PFSK-1 (cell line): Measurements from ENCODE around the gene PRSS50.

ENCODE experiments used
- FOXP2 ChIP-seq: optimal IDR thresholded peaks from 2 replicates; pipeline ENCODE3; 2011; ENCODE audit warnings: borderline replicate concordance, control low read depth, inconsistent platforms; ENCODE audit not compliant: insufficient read depth; ENCODE audit errors: extremely low read length, extremely low read depth
- POLR2AphosphoS5 ChIP-seq: IDR thresholded peaks from 2 replicates; pipeline ENCODE4 v1.6.1; 2012; ENCODE audit warnings: low read depth, mild to moderate bottlenecking, control low read depth, low read length, moderate library complexity
- SIN3A ChIP-seq: IDR thresholded peaks from 2 replicates; pipeline ENCODE4 v1.6.1; 2012; ENCODE audit warnings: mild to moderate bottlenecking, low read length, moderate library complexity, borderline replicate concordance; ENCODE audit not compliant: insufficient read depth
- TAF1 ChIP-seq: IDR thresholded peaks from 2 replicates; pipeline ENCODE4 v1.6.1; 2012; ENCODE audit warnings: low read length, control low read depth, borderline replicate concordance; ENCODE audit not compliant: insufficient read depth
- TF ChIP-seq, protein P1 (sequence below), 2 experiments: IDR thresholded peaks; 2 replicates each; pipeline versions ENCODE4 v1.6.1 to v1.8.0; 2011 to 2012; ENCODE audit warnings: low read depth in 2 of 2, low read length in 2 of 2, control low read depth in 1 of 2, inconsistent platforms in 1 of 2, mild to moderate bottlenecking in 1 of 2, moderate library complexity in 1 of 2; ENCODE audit not compliant: insufficient read depth in 1 of 2

The PRSS50 gene

DNA sequence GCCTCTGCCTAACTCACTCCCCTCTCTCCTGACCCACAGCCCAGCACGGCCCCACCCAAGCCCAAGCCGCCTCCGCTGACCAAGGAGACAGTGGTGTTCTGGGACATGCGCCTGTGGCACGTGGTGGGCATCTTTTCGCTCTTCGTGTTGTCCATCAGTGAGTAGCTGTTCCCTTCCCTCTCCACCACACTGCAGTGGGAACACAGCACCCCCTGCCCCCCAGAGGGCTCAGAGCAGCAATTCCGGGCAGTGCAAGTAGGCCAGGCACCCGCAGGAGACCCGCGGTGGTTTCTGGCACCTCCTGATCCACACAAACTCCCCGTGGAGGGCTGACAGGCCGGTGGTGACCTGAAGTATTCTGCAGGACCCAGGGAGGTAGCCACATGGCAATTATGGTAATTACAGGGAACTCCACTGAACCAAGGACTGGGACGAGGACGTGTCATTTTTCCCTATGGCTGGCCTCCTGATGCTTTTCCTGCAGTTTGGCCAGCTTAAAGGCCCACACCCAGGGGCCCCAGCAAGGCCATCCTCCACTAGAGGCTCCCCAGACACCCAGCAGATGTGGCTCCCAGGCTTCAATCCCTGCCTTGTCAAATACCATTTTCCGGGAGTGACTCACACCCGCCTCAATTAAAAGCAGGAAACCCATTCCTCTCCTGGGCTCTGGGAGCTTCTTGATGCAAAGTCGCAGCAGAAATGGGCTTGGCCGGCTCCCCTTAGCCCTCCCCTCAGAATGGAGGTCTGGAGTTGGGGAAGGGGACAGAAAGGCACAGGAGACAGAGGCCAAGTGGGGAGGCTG lies 11.7 kb downstream of the PRSS50 start:
- TF ChIP-seq POLR2AphosphoS5 (no peak), SIN3A (no peak), TAF1 (no peak), FOXP2 (no peak)
- TF ChIP-seq, protein P1, sequence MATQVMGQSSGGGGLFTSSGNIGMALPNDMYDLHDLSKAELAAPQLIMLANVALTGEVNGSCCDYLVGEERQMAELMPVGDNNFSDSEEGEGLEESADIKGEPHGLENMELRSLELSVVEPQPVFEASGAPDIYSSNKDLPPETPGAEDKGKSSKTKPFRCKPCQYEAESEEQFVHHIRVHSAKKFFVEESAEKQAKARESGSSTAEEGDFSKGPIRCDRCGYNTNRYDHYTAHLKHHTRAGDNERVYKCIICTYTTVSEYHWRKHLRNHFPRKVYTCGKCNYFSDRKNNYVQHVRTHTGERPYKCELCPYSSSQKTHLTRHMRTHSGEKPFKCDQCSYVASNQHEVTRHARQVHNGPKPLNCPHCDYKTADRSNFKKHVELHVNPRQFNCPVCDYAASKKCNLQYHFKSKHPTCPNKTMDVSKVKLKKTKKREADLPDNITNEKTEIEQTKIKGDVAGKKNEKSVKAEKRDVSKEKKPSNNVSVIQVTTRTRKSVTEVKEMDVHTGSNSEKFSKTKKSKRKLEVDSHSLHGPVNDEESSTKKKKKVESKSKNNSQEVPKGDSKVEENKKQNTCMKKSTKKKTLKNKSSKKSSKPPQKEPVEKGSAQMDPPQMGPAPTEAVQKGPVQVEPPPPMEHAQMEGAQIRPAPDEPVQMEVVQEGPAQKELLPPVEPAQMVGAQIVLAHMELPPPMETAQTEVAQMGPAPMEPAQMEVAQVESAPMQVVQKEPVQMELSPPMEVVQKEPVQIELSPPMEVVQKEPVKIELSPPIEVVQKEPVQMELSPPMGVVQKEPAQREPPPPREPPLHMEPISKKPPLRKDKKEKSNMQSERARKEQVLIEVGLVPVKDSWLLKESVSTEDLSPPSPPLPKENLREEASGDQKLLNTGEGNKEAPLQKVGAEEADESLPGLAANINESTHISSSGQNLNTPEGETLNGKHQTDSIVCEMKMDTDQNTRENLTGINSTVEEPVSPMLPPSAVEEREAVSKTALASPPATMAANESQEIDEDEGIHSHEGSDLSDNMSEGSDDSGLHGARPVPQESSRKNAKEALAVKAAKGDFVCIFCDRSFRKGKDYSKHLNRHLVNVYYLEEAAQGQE (IDR thresholded peaks at IDR 0.05; ENCODE audit: insufficient read depth in 1 of 2, low read depth in 2 of 2, low read length in 2 of 2), result no peak; a peak in 1 of 4 replicates

DNA sequence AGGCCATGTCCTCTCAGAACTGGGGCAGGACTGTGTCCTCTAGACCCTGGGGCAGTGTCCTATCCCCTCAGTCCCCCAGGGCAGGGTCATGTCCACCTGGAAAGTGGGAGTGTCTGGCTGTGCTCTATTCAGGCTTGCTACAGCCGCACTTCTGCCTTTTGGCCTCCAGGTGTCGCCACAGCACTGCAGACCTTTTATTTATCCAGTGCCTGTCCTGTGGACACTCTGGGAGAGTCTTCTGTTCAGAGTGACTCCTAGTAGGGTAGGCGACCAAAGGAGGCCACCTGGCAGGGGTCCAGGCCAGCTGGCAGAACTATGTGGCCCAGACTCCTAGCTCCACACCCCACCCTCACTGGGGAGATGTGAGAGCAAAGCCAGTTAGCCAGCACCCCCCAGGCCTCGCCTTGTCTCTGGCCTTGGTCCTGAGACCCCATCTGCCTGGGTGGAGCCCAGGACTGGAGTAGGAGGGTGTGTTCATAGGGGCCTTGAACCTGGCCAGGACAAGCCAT lies 12.6 kb downstream of the PRSS50 start:
- no peak for TF ChIP-seq POLR2AphosphoS5
- TF ChIP-seq, protein P1 (IDR thresholded peaks at IDR 0.05; ENCODE audit: insufficient read depth in 1 of 2, low read depth in 2 of 2, low read length in 2 of 2), result peak; percentile 82 to 92

DNA sequence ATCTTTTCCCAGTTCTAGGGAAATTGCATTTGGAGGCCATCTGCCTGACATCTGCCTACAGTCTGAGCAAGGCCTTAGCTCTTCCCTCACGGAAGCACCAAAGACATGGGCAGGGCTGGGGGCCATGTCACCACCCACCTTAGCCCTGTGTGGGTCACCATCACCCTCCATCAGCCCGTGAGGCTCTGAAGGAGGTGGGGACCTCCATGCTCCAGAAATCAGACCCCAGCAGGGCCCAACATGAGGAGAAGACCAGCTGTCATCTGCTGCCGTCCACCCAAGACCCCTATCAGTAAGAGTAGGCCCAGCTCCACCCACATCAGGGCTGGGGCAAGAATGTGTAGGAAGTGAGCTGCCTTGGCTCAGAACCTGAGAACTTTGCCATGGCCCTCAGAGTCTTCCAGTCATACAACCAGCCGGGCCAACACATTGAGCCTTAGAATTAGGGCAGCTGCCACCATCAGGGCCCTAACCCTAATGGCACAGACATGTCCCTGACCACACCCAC lies 14.6 kb downstream of the PRSS50 start:
- TF ChIP-seq TAF1 (no peak), FOXP2 (no peak), POLR2AphosphoS5 (no peak), SIN3A (no peak)
- TF ChIP-seq, protein P1 (IDR thresholded peaks at IDR 0.05; ENCODE audit: insufficient read depth in 1 of 2, low read depth in 2 of 2, low read length in 2 of 2), result no peak

DNA sequence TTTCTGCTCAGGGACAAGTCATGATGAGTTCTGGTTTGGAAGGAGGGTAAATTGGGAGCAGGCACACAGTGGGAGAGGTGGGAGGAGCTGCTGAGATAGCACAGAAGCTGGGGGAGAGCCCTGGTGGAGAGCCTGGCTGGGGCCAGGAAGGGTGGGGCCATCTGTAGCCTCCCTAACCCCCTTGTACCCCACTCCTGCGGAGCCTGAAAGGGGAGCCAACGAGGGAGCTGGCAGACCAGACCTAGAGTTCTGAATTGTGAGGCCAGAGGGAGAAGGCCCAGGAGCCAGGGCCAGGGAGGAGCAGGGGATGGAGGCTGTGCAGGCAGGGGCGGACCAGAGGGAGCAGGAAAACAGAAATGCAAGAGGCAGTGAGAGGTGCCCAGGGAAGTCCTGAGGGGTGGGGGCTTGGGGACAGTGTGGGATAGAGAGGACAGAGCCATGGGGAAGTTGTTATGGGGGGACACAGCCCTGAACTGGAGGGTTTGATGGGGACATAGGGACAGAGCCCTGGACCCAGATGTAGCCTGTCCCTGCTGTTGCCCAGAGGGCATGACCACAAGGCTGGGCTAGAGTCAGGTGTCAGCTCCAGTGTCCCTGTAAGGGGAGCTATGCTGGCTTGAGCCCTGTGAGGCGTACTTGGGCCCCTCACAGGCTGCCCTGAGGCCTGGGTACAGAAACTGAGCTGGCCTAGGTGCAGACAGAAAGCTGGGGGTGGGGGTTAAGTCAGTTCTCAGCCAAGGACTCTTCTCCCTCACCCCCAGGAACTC lies 15.2 kb downstream of the PRSS50 start:
- TF ChIP-seq TAF1 (no peak), SIN3A (no peak), POLR2AphosphoS5 (no peak), FOXP2 (no peak)
- TF ChIP-seq, protein P1 (IDR thresholded peaks at IDR 0.05; ENCODE audit: insufficient read depth in 1 of 2, low read depth in 2 of 2, low read length in 2 of 2), result no peak
